ENCODE results near the gene ZNF581. TPM values are rescaled to one million over a fixed set of nuclear protein-coding genes. Genes with fewer than 3 reads are reported as not detected.

The ZNF581 gene
- polyA plus RNA-seq, 1 experiment: 31.3 TPM

DNA sequence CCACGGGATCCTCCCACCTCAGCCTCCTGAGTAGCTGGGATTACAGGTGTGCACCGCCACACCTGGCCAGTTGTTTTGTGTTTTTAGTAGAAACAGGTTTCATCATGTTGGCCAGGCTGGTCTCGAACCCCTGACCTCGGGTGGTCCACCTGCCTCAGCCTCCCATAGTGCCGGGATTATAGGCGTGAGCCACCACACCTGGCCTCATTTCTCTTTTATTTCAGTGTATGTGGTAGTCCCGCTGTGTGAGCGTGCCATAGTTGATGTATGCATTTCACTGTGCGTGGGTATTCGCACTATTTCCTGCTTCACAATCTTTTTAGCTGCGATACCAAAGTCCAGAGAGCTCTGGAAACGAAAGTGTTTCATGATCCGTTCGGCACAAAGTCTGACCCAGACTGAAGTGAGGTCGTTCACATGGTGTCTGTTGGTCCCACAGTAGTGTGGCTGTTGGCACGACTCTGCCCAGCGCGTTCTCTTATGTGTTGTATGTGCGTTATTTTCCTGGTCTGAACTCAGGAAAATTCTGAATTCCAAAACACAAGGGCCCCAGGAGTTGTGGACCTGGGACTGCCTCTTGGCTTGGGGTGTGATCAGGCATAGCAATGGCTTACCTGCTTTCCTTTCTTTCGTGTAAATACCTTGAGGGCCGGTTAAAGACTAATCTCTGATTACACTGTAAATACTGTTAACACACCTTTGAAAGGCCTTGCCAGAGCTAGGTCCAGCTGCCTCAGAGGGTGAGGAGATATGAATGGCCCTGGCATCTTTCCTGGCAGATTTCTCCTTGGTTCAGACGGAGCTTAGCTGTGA, 40.2 kb downstream of the ZNF581 start:
- TF ChIP-seq, protein P1, sequence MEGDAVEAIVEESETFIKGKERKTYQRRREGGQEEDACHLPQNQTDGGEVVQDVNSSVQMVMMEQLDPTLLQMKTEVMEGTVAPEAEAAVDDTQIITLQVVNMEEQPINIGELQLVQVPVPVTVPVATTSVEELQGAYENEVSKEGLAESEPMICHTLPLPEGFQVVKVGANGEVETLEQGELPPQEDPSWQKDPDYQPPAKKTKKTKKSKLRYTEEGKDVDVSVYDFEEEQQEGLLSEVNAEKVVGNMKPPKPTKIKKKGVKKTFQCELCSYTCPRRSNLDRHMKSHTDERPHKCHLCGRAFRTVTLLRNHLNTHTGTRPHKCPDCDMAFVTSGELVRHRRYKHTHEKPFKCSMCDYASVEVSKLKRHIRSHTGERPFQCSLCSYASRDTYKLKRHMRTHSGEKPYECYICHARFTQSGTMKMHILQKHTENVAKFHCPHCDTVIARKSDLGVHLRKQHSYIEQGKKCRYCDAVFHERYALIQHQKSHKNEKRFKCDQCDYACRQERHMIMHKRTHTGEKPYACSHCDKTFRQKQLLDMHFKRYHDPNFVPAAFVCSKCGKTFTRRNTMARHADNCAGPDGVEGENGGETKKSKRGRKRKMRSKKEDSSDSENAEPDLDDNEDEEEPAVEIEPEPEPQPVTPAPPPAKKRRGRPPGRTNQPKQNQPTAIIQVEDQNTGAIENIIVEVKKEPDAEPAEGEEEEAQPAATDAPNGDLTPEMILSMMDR (IDR thresholded peaks at IDR 0.05; ENCODE audit: insufficient read depth, low read depth, low read length): no peak
- Histone ChIP-seq H3K27me3 (ENCODE audit: control insufficient read depth, insufficient read depth, low read length) (no peaks in the 10 kb centered on the region), H3K4me3 (ENCODE audit: low read depth, low read length) (no peak overlapping the region), H3K36me3 (ENCODE audit: control insufficient read depth, insufficient read depth, low read length) (peaks cover 44% of the 10 kb centered on the region)
- no peak for DNase-seq (ENCODE audit: low read depth)
- ChIA-PET CTCF (interaction anchor here (1.2 kb wide), 1 partner anchor 21 kb away, joined by 3 read pairs; no protein-coding TSS in a partner anchor), POLR2A (no interaction called here)

- ChIA-PET CTCF (no interaction called here), POLR2A (no interaction called here)
- DNase-seq (ENCODE audit: low read depth): no peak
- peaks cover 43% of the 10 kb centered on the region for H3K36me3 ChIP-seq (ENCODE audit: control insufficient read depth, insufficient read depth, low read length)
- H3K27me3 ChIP-seq (ENCODE audit: control insufficient read depth, insufficient read depth, low read length): no peaks in the 10 kb centered on the region
- TF ChIP-seq, protein P1 (IDR thresholded peaks at IDR 0.05; ENCODE audit: insufficient read depth, low read depth, low read length): no peak
- no peak overlapping the region for H3K4me3 ChIP-seq (ENCODE audit: low read depth, low read length)
Observed at GRCh38 chr19:55684946-55685681, 41.7 kb downstream of the ZNF581 start.

- TF ChIP-seq, protein P1 (IDR thresholded peaks at IDR 0.05; ENCODE audit: insufficient read depth, low read depth, low read length): no peak
- Histone ChIP-seq H3K27me3 (ENCODE audit: control insufficient read depth, insufficient read depth, low read length) (no peaks in the 10 kb centered on the region), H3K4me3 (ENCODE audit: low read depth, low read length) (no peak overlapping the region), H3K36me3 (ENCODE audit: control insufficient read depth, insufficient read depth, low read length) (peaks cover 43% of the 10 kb centered on the region)
- ChIA-PET CTCF (no interaction called here), POLR2A (no interaction called here)
- no peak for DNase-seq (ENCODE audit: low read depth)
Observed at GRCh38 chr19:55685776-55686175, 42.3 kb downstream of the ZNF581 start.

DNA sequence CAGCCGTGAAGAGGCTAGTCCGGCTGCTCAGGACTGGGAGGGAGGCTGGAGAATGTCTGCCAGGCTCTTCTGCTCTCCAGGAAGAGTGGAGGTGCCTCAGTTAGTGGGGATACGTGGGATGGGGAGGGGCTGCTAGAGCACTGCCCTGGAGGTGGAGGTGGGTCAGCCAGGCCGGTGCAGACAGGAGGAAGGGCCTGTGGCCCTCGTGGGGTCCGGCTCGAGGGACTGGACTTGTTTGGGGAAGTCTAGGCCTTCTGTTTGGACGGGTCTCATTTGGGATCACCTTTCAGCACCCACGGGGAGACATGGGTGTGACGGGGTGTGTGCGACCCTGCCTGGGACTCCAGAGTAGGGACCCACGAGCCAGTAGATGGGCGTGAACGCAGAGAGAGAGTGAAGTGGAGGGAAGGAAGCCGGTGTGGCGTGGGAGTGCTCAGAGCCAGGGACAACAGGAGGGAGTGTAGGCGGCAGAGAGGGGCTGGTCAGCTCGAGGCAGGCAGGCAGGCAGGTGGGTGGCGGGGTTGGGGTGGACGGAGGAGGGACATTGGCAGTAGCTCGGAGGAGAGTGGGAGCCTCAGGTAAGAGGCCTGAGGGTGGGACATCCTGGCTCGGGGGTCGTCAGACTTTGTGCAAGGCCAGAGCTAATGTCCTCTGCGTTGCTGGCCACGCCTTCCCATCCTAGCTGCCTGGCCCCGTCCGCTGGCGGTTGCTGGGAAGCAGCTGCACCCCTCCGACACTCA, 43.0 kb downstream of the ZNF581 start:
- H3K27me3 ChIP-seq (ENCODE audit: control insufficient read depth, insufficient read depth, low read length): no peaks in the 10 kb centered on the region
- TF ChIP-seq, protein P1 (IDR thresholded peaks at IDR 0.05; ENCODE audit: insufficient read depth, low read depth, low read length): no peak
- POLR2A ChIA-PET: no interaction called here
- CTCF ChIA-PET: no interaction called here
- DNase-seq (ENCODE audit: low read depth): no peak
- H3K4me3 ChIP-seq (ENCODE audit: low read depth, low read length): no peak overlapping the region
- peaks cover 44% of the 10 kb centered on the region for H3K36me3 ChIP-seq (ENCODE audit: control insufficient read depth, insufficient read depth, low read length)
